ENCODE measurements around the gene LPAR1.

The LPAR1 gene

GRCh38 chr9:110939047-110939446 is 99.2 kb downstream of the LPAR1 start:
- TF ChIP-seq EZH2phosphoT487 (IDR thresholded peaks at IDR 0.05; ENCODE audit: low read depth) (no peak), CTCF (IDR thresholded peaks at IDR 0.05; ENCODE audit: low read depth, low read length) (no peak)
- Histone ChIP-seq H3K36me3 (replicated peaks; ENCODE audit: low read depth, low read length) (no peaks in the 10 kb centered on the region), H4K20me1 (ENCODE audit: insufficient read depth, low read length) (no peaks in the 10 kb centered on the region), H3K27me3 (ENCODE audit: low read depth, low read length) (no peaks in the 10 kb centered on the region), H3K79me2 (ENCODE audit: low read length) (no peaks in the 10 kb centered on the region), H3K4me1 (ENCODE audit: low read length) (peaks cover 4% of the 10 kb centered on the region; the same call in 1 of the 2 replicates), H3K9ac (ENCODE audit: low read length) (no peak overlapping the region), H3K4me3 (ENCODE audit: low read length) (no peak overlapping the region), H3K9me3 (ENCODE audit: insufficient read depth, low read length) (no peaks in the 10 kb centered on the region), H2AFZ (ENCODE audit: low read depth, low read length) (no peak overlapping the region), H3K4me2 (ENCODE audit: low read length) (no peak overlapping the region), H3K27ac (ENCODE audit: low read length) (no peak overlapping the region)

- TF ChIP-seq EZH2phosphoT487 (IDR thresholded peaks at IDR 0.05; ENCODE audit: low read depth) = no peak
- no peak for TF ChIP-seq CTCF (IDR thresholded peaks at IDR 0.05; ENCODE audit: low read depth, low read length)
- Histone ChIP-seq H3K9ac (ENCODE audit: low read length) (no peak overlapping the region), H3K36me3 (replicated peaks; ENCODE audit: low read depth, low read length) (no peaks in the 10 kb centered on the region), H3K4me1 (ENCODE audit: low read length) (peaks cover 9% of the 10 kb centered on the region), H3K9me3 (ENCODE audit: insufficient read depth, low read length) (no peaks in the 10 kb centered on the region), H3K4me3 (ENCODE audit: low read length) (no peak overlapping the region), H3K4me2 (ENCODE audit: low read length) (no peak overlapping the region), H2AFZ (ENCODE audit: low read depth, low read length) (no peak overlapping the region), H4K20me1 (ENCODE audit: insufficient read depth, low read length) (no peaks in the 10 kb centered on the region), H3K27me3 (ENCODE audit: low read depth, low read length) (no peaks in the 10 kb centered on the region), H3K79me2 (ENCODE audit: low read length) (no peaks in the 10 kb centered on the region), H3K27ac (ENCODE audit: low read length) (no peak overlapping the region)
These were observed 100.0 kb downstream of the LPAR1 start for GRCh38 chr9:110938242-110938641.

GRCh38 chr9:110936719-110937452 is 101.4 kb downstream of the LPAR1 start:
- Histone ChIP-seq H3K4me2 (ENCODE audit: low read length) (no peak overlapping the region), H2AFZ (ENCODE audit: low read depth, low read length) (no peak overlapping the region), H3K4me3 (ENCODE audit: low read length) (no peak overlapping the region), H3K27ac (ENCODE audit: low read length) (no peak overlapping the region), H3K36me3 (replicated peaks; ENCODE audit: low read depth, low read length) (no peaks in the 10 kb centered on the region), H3K4me1 (ENCODE audit: low read length) (peaks cover 9% of the 10 kb centered on the region), H3K9me3 (ENCODE audit: insufficient read depth, low read length) (no peaks in the 10 kb centered on the region), H3K27me3 (ENCODE audit: low read depth, low read length) (no peaks in the 10 kb centered on the region), H4K20me1 (ENCODE audit: insufficient read depth, low read length) (no peaks in the 10 kb centered on the region), H3K9ac (ENCODE audit: low read length) (no peak overlapping the region), H3K79me2 (ENCODE audit: low read length) (no peaks in the 10 kb centered on the region)
- TF ChIP-seq EZH2phosphoT487 (IDR thresholded peaks at IDR 0.05; ENCODE audit: low read depth) (no peak), CTCF (IDR thresholded peaks at IDR 0.05; ENCODE audit: low read depth, low read length) (no peak)

GRCh38 chr9:110936237-110936636 is 102.0 kb downstream of the LPAR1 start:
- Histone ChIP-seq H3K9ac (ENCODE audit: low read length) (no peak overlapping the region), H3K27me3 (ENCODE audit: low read depth, low read length) (no peaks in the 10 kb centered on the region), H3K4me1 (ENCODE audit: low read length) (peaks cover 9% of the 10 kb centered on the region), H3K27ac (ENCODE audit: low read length) (no peak overlapping the region), H4K20me1 (ENCODE audit: insufficient read depth, low read length) (no peaks in the 10 kb centered on the region), H3K9me3 (ENCODE audit: insufficient read depth, low read length) (no peaks in the 10 kb centered on the region), H3K79me2 (ENCODE audit: low read length) (no peaks in the 10 kb centered on the region), H3K4me2 (ENCODE audit: low read length) (no peak overlapping the region), H3K4me3 (ENCODE audit: low read length) (no peak overlapping the region), H2AFZ (ENCODE audit: low read depth, low read length) (no peak overlapping the region), H3K36me3 (replicated peaks; ENCODE audit: low read depth, low read length) (no peaks in the 10 kb centered on the region)
- TF ChIP-seq EZH2phosphoT487 (IDR thresholded peaks at IDR 0.05; ENCODE audit: low read depth) (no peak), CTCF (IDR thresholded peaks at IDR 0.05; ENCODE audit: low read depth, low read length) (no peak)
